AG09309 (cell line): Measurements from ENCODE around the gene LTBP1.

Experiments used
- DNase-seq: peaks from one replicate; pipeline ENCODE4 v3.0.0-alpha.2; 2010; ENCODE audit warnings: low read depth
- H3K4me3 ChIP-seq: 2 replicates; pipeline ENCODE4 v1.5.1; 2011; ENCODE audit warnings: mild to moderate bottlenecking, low read depth, low read length, moderate library complexity; ENCODE audit not compliant: control insufficient read depth
- TF ChIP-seq, protein P1 (sequence below): IDR thresholded peaks from 2 replicates; pipeline ENCODE4 v1.5.1; 2011; ENCODE audit warnings: mild to moderate bottlenecking, low read depth, low read length, inconsistent platforms; ENCODE audit not compliant: insufficient read depth, control insufficient read depth; ENCODE audit errors: missing control alignments

LTBP1 gene

DNA sequence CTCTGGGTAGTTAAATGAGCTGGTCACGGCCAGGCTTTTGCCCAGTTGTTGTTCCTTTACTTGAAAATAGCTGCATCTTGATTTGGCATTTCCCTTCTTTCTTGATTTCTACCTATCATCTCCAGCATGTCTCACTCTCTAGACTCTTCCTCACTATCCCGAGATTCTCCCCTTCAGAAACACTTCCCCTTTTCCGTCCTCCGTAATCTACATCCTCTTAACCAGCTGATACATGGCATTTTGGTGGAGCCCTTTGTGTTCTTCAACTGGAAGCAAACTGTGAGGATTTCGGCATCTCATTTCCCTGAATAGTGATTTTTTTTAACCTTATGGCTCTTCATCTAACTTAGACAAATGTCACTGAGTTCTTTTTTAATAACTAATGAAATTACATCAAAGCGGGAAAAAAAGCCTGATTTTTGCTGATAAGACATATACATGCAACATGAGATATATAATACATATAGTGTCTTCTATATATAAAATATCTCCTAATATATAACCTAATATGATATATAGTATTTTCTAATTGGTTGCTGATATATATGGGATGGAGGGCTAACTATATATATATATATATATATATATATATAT, 309.5 kb downstream of the LTBP1 start:
- DNase-seq = no peak
- TF ChIP-seq, protein P1, sequence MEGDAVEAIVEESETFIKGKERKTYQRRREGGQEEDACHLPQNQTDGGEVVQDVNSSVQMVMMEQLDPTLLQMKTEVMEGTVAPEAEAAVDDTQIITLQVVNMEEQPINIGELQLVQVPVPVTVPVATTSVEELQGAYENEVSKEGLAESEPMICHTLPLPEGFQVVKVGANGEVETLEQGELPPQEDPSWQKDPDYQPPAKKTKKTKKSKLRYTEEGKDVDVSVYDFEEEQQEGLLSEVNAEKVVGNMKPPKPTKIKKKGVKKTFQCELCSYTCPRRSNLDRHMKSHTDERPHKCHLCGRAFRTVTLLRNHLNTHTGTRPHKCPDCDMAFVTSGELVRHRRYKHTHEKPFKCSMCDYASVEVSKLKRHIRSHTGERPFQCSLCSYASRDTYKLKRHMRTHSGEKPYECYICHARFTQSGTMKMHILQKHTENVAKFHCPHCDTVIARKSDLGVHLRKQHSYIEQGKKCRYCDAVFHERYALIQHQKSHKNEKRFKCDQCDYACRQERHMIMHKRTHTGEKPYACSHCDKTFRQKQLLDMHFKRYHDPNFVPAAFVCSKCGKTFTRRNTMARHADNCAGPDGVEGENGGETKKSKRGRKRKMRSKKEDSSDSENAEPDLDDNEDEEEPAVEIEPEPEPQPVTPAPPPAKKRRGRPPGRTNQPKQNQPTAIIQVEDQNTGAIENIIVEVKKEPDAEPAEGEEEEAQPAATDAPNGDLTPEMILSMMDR = no peak
- no peak overlapping the region for H3K4me3 ChIP-seq

- no peak overlapping the region for H3K4me3 ChIP-seq
- TF ChIP-seq, protein P1 = no peak
These were observed 311.6 kb downstream of the LTBP1 start for GRCh38 chr2:33258387-33258786.

DNA sequence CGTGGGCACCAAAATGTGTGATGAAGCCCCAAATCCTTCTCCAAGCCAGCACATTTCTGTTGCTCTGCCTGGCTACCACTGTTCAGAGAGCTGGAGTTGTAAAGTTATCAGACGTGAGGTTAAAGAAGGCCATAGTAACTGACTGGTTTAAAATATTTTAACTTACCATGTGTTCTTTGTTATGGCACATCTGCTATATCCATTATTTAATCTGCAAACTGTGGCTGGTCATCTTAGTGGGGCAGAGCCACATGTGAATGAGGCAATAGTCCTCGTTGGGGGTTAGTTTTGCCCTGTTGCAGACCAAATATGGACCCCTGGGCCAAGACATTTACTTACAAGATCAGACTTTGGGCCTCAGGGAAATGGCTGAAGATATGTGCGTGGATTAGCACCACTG, 315.3 kb downstream of the LTBP1 start:
- H3K4me3 ChIP-seq = no peak overlapping the region
- TF ChIP-seq, protein P1 = no peak
- DNase-seq = no peak

More at GRCh38 chr2:33258387-33258786, 311.6 kb downstream of the LTBP1 start:
- DNase-seq = no peak

- TF ChIP-seq, protein P1 = no peak
- DNase-seq = no peak
- H3K4me3 ChIP-seq = no peak overlapping the region
These were observed 318.0 kb downstream of the LTBP1 start for GRCh38 chr2:33264766-33265165.

GRCh38 chr2:33265584-33266338, 319.0 kb downstream of the LTBP1 start:
- TF ChIP-seq, protein P1 = no peak
- DNase-seq = no peak
- no peak overlapping the region for H3K4me3 ChIP-seq

GRCh38 chr2:33266467-33266866, 319.7 kb downstream of the LTBP1 start:
- H3K4me3 ChIP-seq = no peak overlapping the region
- TF ChIP-seq, protein P1 = no peak
- no peak for DNase-seq
